H1 (cell line): Measurements from ENCODE around the gene VRK2. TPM values are rescaled to one million over a fixed set of nuclear protein-coding genes. Genes with fewer than 3 reads are reported as not detected.

Experiments
- BRCA1 ChIP-seq: IDR thresholded peaks from 2 replicates; pipeline ENCODE4 v1.6.1; 2012; ENCODE audit warnings: low read depth, low read length, improper control_type of control experiment
- EZH2 ChIP-seq: fragments of 200-600 bp; sonication (generic); IDR thresholded peaks from 2 replicates; pipeline ENCODE4 v1.7.1; 2012; ENCODE audit warnings: low read depth, mild to moderate bottlenecking, moderate library complexity, low read length, inconsistent platforms; ENCODE audit not compliant: severe bottlenecking
- HDAC6 ChIP-seq: IDR thresholded peaks from one replicate; pipeline ENCODE4 v1.7.1; 2012; ENCODE audit warnings: low read depth, mild to moderate bottlenecking, inconsistent platforms, low read length, moderate library complexity
- POU5F1 ChIP-seq: IDR thresholded peaks from 2 replicates; pipeline ENCODE4 v1.6.1; 2011; ENCODE audit warnings: low read depth, mild to moderate bottlenecking, low read length, moderate library complexity
- TCF12 ChIP-seq: IDR thresholded peaks from 2 replicates; pipeline ENCODE4 v1.6.1; 2011; ENCODE audit warnings: low read depth, mild to moderate bottlenecking, low read length
- TEAD4 ChIP-seq: IDR thresholded peaks from 2 replicates; pipeline ENCODE4 v1.6.1; 2012; ENCODE audit warnings: low read depth, low read length, inconsistent platforms, mixed read lengths
- polyA plus RNA-seq, 7 experiments: library from polyadenylated mRNA; depleted of rRNA in 3 of 7; stranded (reverse) in 5 of 7; unstranded in 2 of 7; fragments of >200 nt in 5 of 7; fragments of 200-250 nt in 2 of 7; gene quantifications; 1 replicate in 5 of 7; 2 replicates in 1 of 7; 4 replicates in 1 of 7; pipeline versions ENCODE4 v1.2.1 to v1.2.3, GENCODE V29; 2011 to 2013; ENCODE audit warnings: missing spikeins in 2 of 7, mixed read lengths in 2 of 7
- total RNA-seq: library from RNA; stranded (reverse); fragmentation: NEBNext Ultra II Directional; extraction: Animal tissue kit (Norgen Biotek cat#: 25700); gene quantifications from 2 replicates; pipeline ENCODE4 v1.2.1, GENCODE V29; 2021
- TF ChIP-seq, protein P1 (sequence below): fragments of 300-600 bp; sonication (generic); IDR thresholded peaks from 2 replicates; pipeline ENCODE4 v1.7.1; 2012; ENCODE audit warnings: low read length, moderate library complexity, mild to moderate bottlenecking, inconsistent platforms; ENCODE audit not compliant: insufficient replicate concordance
- TF ChIP-seq, protein P2 (sequence below): IDR thresholded peaks from 2 replicates; pipeline ENCODE4 v1.6.1; 2012; ENCODE audit warnings: inconsistent platforms

Gene VRK2
- total and polyA plus RNA-seq, 2 of the 8 experiments (the other 6 are each of a cell fraction or from before 2014, with no cell fraction given): 7.6 to 27.8 TPM

DNA sequence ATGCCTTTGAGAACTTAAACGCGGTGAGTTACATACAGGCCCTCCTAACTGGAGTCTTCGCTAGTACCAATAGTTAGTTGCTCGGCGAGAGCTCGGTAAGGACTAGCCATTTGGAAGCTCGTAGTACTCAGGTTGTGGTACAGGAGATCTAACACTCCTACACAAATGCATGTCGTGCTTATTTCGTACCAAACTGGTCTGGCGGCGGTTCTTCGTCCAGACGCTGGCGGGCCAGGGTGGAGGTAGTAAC lies 346 bp upstream of the VRK2 start (continued):
- TF ChIP-seq, protein P1, sequence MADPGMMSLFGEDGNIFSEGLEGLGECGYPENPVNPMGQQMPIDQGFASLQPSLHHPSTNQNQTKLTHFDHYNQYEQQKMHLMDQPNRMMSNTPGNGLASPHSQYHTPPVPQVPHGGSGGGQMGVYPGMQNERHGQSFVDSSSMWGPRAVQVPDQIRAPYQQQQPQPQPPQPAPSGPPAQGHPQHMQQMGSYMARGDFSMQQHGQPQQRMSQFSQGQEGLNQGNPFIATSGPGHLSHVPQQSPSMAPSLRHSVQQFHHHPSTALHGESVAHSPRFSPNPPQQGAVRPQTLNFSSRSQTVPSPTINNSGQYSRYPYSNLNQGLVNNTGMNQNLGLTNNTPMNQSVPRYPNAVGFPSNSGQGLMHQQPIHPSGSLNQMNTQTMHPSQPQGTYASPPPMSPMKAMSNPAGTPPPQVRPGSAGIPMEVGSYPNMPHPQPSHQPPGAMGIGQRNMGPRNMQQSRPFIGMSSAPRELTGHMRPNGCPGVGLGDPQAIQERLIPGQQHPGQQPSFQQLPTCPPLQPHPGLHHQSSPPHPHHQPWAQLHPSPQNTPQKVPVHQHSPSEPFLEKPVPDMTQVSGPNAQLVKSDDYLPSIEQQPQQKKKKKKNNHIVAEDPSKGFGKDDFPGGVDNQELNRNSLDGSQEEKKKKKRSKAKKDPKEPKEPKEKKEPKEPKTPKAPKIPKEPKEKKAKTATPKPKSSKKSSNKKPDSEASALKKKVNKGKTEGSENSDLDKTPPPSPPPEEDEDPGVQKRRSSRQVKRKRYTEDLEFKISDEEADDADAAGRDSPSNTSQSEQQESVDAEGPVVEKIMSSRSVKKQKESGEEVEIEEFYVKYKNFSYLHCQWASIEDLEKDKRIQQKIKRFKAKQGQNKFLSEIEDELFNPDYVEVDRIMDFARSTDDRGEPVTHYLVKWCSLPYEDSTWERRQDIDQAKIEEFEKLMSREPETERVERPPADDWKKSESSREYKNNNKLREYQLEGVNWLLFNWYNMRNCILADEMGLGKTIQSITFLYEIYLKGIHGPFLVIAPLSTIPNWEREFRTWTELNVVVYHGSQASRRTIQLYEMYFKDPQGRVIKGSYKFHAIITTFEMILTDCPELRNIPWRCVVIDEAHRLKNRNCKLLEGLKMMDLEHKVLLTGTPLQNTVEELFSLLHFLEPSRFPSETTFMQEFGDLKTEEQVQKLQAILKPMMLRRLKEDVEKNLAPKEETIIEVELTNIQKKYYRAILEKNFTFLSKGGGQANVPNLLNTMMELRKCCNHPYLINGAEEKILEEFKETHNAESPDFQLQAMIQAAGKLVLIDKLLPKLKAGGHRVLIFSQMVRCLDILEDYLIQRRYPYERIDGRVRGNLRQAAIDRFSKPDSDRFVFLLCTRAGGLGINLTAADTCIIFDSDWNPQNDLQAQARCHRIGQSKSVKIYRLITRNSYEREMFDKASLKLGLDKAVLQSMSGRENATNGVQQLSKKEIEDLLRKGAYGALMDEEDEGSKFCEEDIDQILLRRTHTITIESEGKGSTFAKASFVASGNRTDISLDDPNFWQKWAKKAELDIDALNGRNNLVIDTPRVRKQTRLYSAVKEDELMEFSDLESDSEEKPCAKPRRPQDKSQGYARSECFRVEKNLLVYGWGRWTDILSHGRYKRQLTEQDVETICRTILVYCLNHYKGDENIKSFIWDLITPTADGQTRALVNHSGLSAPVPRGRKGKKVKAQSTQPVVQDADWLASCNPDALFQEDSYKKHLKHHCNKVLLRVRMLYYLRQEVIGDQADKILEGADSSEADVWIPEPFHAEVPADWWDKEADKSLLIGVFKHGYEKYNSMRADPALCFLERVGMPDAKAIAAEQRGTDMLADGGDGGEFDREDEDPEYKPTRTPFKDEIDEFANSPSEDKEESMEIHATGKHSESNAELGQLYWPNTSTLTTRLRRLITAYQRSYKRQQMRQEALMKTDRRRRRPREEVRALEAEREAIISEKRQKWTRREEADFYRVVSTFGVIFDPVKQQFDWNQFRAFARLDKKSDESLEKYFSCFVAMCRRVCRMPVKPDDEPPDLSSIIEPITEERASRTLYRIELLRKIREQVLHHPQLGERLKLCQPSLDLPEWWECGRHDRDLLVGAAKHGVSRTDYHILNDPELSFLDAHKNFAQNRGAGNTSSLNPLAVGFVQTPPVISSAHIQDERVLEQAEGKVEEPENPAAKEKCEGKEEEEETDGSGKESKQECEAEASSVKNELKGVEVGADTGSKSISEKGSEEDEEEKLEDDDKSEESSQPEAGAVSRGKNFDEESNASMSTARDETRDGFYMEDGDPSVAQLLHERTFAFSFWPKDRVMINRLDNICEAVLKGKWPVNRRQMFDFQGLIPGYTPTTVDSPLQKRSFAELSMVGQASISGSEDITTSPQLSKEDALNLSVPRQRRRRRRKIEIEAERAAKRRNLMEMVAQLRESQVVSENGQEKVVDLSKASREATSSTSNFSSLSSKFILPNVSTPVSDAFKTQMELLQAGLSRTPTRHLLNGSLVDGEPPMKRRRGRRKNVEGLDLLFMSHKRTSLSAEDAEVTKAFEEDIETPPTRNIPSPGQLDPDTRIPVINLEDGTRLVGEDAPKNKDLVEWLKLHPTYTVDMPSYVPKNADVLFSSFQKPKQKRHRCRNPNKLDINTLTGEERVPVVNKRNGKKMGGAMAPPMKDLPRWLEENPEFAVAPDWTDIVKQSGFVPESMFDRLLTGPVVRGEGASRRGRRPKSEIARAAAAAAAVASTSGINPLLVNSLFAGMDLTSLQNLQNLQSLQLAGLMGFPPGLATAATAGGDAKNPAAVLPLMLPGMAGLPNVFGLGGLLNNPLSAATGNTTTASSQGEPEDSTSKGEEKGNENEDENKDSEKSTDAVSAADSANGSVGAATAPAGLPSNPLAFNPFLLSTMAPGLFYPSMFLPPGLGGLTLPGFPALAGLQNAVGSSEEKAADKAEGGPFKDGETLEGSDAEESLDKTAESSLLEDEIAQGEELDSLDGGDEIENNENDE: no peak
- no peak for TF ChIP-seq EZH2
- no peak for TF ChIP-seq TEAD4
- no peak for TF ChIP-seq HDAC6
- no peak for TF ChIP-seq BRCA1
- TF ChIP-seq, protein P2, sequence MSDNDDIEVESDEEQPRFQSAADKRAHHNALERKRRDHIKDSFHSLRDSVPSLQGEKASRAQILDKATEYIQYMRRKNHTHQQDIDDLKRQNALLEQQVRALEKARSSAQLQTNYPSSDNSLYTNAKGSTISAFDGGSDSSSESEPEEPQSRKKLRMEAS: no peak
- no peak for TF ChIP-seq POU5F1
- TF ChIP-seq TCF12: no peak
